ENCODE data around the gene PRKD2.
"Not testable (repeated sequence)": the region's sequence is repeated elsewhere in the genome, so short reads cannot be mapped to it uniquely, and the experiment has no call there.

The PRKD2 gene

GRCh38 chr19:46631481-46631880 is 85.4 kb downstream of the PRKD2 start:
- DNase-seq, result no peak
- Histone ChIP-seq H3K27me3 (replicated peaks) (peaks cover 7% of the 10 kb centered on the region), H3K36me3 (replicated peaks) (no peaks in the 10 kb centered on the region), H3K27ac (no peak overlapping the region), H3K4me3 (ENCODE audit: low read depth, low read length) (no peak overlapping the region)
- in situ Hi-C loops (cut with HindIII; ENCODE audit: low pct_ligation_motif_present, low sequenced_read_pairs), result no loop called here
- no peak for TF ChIP-seq CTCF (IDR thresholded peaks at IDR 0.05; ENCODE audit: low read depth, low read length, missing control alignments)

GRCh38 chr19:46630586-46631205 is 86.2 kb downstream of the PRKD2 start:
- Histone ChIP-seq H3K4me3 (ENCODE audit: low read depth, low read length) (no peak overlapping the region), H3K36me3 (replicated peaks) (no peaks in the 10 kb centered on the region), H3K27me3 (replicated peaks) (peaks cover 5% of the 10 kb centered on the region), H3K27ac (no peak overlapping the region)
- TF ChIP-seq CTCF (IDR thresholded peaks at IDR 0.05; ENCODE audit: low read depth, low read length, missing control alignments), result no peak
- in situ Hi-C loops (cut with HindIII; ENCODE audit: low pct_ligation_motif_present, low sequenced_read_pairs), result no loop called here
- no peak for DNase-seq

- no peaks in the 10 kb centered on the region for H3K36me3 ChIP-seq (replicated peaks)
- in situ Hi-C loops (cut with HindIII; ENCODE audit: low pct_ligation_motif_present, low sequenced_read_pairs), result no loop called here
- TF ChIP-seq CTCF (IDR thresholded peaks at IDR 0.05; ENCODE audit: low read depth, low read length, missing control alignments), result no peak
- DNase-seq, result no peak
- H3K27ac ChIP-seq, result no peak overlapping the region
- no peaks in the 10 kb centered on the region for H3K27me3 ChIP-seq (replicated peaks)
- no peak overlapping the region for H3K4me3 ChIP-seq (ENCODE audit: low read depth, low read length)
Measured at GRCh38 chr19:46629546-46630025, 87.3 kb downstream of the PRKD2 start.

- H3K27me3 ChIP-seq (replicated peaks); H3K27ac ChIP-seq; in situ Hi-C loops (cut with HindIII; ENCODE audit: low pct_ligation_motif_present, low sequenced_read_pairs); H3K4me3 ChIP-seq (ENCODE audit: low read depth, low read length); H3K36me3 ChIP-seq (replicated peaks); DNase-seq: not testable (repeated sequence)
Measured at GRCh38 chr19:46628970-46629369, 87.9 kb downstream of the PRKD2 start.

GRCh38 chr19:46626446-46626845 is 90.5 kb downstream of the PRKD2 start:
- in situ Hi-C loops (cut with HindIII; ENCODE audit: low pct_ligation_motif_present, low sequenced_read_pairs), result no loop called here
- no peaks in the 10 kb centered on the region for H3K27me3 ChIP-seq (replicated peaks)
- H3K27ac ChIP-seq, result no peak overlapping the region
- H3K4me3 ChIP-seq (ENCODE audit: low read depth, low read length), result no peak overlapping the region
- H3K36me3 ChIP-seq (replicated peaks), result no peaks in the 10 kb centered on the region
- no peak for TF ChIP-seq CTCF (IDR thresholded peaks at IDR 0.05; ENCODE audit: low read depth, low read length, missing control alignments)
- DNase-seq, result no peak

GRCh38 chr19:46625731-46626130 is 91.2 kb downstream of the PRKD2 start:
- H3K27ac ChIP-seq, result no peak overlapping the region
- no peaks in the 10 kb centered on the region for H3K27me3 ChIP-seq (replicated peaks)
- in situ Hi-C loops (cut with HindIII; ENCODE audit: low pct_ligation_motif_present, low sequenced_read_pairs), result no loop called here
- DNase-seq, result no peak
- TF ChIP-seq CTCF (IDR thresholded peaks at IDR 0.05; ENCODE audit: low read depth, low read length, missing control alignments), result no peak
- no peak overlapping the region for H3K4me3 ChIP-seq (ENCODE audit: low read depth, low read length)
- H3K36me3 ChIP-seq (replicated peaks), result no peaks in the 10 kb centered on the region
